HEK293T (cell line): ENCODE data around the gene GLIPR2.

ENCODE experiments used
- CTCF ChIA-PET: fragments of 350-600 bp; formaldehyde crosslinking; extraction: SDS; loops from one replicate; lab custom pipeline; 2021; ENCODE audit warnings: antibody characterized with exemption, inconsistent platforms; lab: Yijun Ruan, JAX
- POLR2A ChIA-PET: fragments of 350-600 bp; formaldehyde crosslinking; extraction: SDS; loops from one replicate; lab custom pipeline; 2020; ENCODE audit warnings: antibody characterized with exemption, inconsistent platforms; lab: Yijun Ruan, JAX
- DNase-seq: peaks from one replicate; pipeline ENCODE4 v3.0.0; 2012; ENCODE audit warnings: mixed read lengths; ENCODE audit errors: extremely low spot score
- ARNT ChIP-seq: fragments of 450-650 bp; IDR thresholded peaks from 2 replicates; pipeline ENCODE4 v1.6.1; 2017; ENCODE audit warnings: mild to moderate bottlenecking
- BHLHE40 ChIP-seq: fragments of 450-650 bp; IDR thresholded peaks from 2 replicates; pipeline ENCODE4 v1.6.1; 2016; ENCODE audit warnings: mild to moderate bottlenecking, moderate library complexity, borderline replicate concordance
- CTBP1 ChIP-seq: fragments of 450-650 bp; IDR thresholded peaks from 2 replicates; pipeline ENCODE4 v1.6.1; 2016; ENCODE audit warnings: borderline replicate concordance
- ELF4 ChIP-seq: fragments of 450-650 bp; IDR thresholded peaks from 2 replicates; pipeline ENCODE4 v1.6.1; 2017; ENCODE audit warnings: antibody characterized with exemption
- FOXA1 ChIP-seq: fragments of 450-650 bp; IDR thresholded peaks from 2 replicates; pipeline ENCODE4 v1.6.1; 2016; ENCODE audit warnings: mild to moderate bottlenecking
- FOXK2 ChIP-seq: fragments of 450-650 bp; IDR thresholded peaks from 2 replicates; pipeline ENCODE4 v1.6.1; 2016; ENCODE audit warnings: mild to moderate bottlenecking
- FOXM1 ChIP-seq: fragments of 450-650 bp; IDR thresholded peaks from 2 replicates; pipeline ENCODE4 v1.6.1; 2017; ENCODE audit warnings: mild to moderate bottlenecking, borderline replicate concordance
- HDGF ChIP-seq: fragments of 450-650 bp; IDR thresholded peaks from 2 replicates; pipeline ENCODE4 v1.6.1; 2017; ENCODE audit warnings: antibody characterized with exemption, borderline replicate concordance
- L3MBTL2 ChIP-seq: fragments of 450-650 bp; conservative IDR thresholded peaks from 2 replicates; pipeline ENCODE4 v1.6.1; 2016; ENCODE audit warnings: mild to moderate bottlenecking
- LEF1 ChIP-seq: fragments of 450-650 bp; IDR thresholded peaks from 2 replicates; pipeline ENCODE4 v1.6.1; 2017; ENCODE audit warnings: mild to moderate bottlenecking, borderline replicate concordance
- NFRKB ChIP-seq: fragments of 450-650 bp; IDR thresholded peaks from 2 replicates; pipeline ENCODE4 v1.6.1; 2016; ENCODE audit warnings: mild to moderate bottlenecking, moderate library complexity
- SP1 ChIP-seq: fragments of 450-650 bp; IDR thresholded peaks from 2 replicates; pipeline ENCODE4 v1.6.1; 2017
- SUZ12 ChIP-seq: fragments of 450-650 bp; IDR thresholded peaks from 2 replicates; pipeline ENCODE4 v1.6.1; 2016; ENCODE audit warnings: mild to moderate bottlenecking
- TARDBP ChIP-seq: fragments of 450-650 bp; IDR thresholded peaks from 2 replicates; pipeline ENCODE4 v1.6.1; 2016
- ZNF384 ChIP-seq: fragments of 450-650 bp; IDR thresholded peaks from 2 replicates; pipeline ENCODE4 v1.6.1; 2016
- TF ChIP-seq, protein P1 (sequence below): fragments of 450-650 bp; IDR thresholded peaks from 2 replicates; pipeline ENCODE4 v1.6.1; 2016

Gene GLIPR2

DNA sequence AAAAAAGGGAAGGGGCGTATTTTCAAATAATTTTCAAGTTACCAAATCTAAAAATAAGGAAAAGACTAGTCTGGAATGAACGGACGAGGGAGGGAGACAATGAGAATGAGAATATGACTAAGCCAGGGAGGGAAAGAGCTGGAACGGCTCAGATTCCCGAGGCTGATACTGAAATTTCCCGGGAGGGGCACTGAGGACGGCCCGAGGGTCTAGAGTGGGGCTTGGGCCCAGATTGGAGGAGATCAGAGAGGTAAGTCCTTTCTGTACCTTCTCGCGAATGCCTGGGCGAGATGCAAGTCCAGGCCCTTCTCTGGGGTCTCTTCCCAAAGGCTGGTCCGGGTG is 29.3 kb downstream of the GLIPR2 start:
- ChIA-PET CTCF (interaction anchor here (1.2 to 1.5 kb wide), 2 partner anchors 61 to 63 kb away, joined by 7 to 9 read pairs; no protein-coding TSS in a partner anchor), POLR2A (no interaction called here)
- DNase-seq = no peak
- TF ChIP-seq FOXA1 = no peak
- no peak for TF ChIP-seq NFRKB
- TF ChIP-seq ZNF384 = no peak
- no peak for TF ChIP-seq ELF4
- TF ChIP-seq SUZ12 = no peak
- no peak for TF ChIP-seq LEF1
- TF ChIP-seq FOXK2 = no peak
- no peak for TF ChIP-seq HDGF
- TF ChIP-seq ARNT = no peak
- TF ChIP-seq L3MBTL2 = no peak
- TF ChIP-seq, protein P1, sequence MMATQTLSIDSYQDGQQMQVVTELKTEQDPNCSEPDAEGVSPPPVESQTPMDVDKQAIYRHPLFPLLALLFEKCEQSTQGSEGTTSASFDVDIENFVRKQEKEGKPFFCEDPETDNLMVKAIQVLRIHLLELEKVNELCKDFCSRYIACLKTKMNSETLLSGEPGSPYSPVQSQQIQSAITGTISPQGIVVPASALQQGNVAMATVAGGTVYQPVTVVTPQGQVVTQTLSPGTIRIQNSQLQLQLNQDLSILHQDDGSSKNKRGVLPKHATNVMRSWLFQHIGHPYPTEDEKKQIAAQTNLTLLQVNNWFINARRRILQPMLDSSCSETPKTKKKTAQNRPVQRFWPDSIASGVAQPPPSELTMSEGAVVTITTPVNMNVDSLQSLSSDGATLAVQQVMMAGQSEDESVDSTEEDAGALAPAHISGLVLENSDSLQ = no peak
- TF ChIP-seq TARDBP = no peak

DNA sequence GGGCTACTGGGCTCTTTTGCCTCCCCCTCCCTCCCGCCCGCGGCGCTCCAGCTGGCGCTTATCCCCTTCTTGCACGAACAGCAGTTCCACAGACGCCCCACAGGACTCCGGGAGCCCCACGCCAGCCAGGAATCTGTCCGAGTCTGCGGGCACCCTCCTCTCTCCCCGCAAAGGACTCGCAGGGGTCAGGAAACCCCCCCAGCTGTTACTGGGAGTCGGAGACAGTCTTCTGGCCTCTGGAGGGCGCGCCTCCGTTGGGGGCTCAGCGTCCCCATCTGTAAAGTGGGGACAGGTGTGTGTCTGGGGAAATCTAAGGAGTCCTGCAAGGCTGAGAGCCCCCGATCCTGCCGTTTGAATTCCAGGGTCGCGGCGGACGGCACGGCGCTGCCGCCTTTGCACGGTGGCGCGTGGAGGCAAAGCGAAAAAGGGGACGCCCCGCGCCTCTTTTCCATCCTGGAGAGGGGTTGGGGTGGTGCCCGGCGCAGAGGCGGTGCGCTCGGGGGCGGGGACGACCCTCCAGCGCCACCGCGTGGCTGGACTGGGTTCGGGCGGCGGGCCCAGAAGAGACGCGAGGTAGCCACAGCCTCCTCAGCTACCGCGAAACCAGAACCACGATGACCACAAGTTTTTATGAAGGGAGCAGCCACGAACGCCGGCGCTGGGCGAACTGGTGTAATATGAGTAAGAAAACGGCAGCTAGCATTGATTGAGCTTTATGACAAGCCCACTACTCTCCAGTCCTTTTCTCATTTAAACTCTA is 29.8 kb downstream of the GLIPR2 start:
- ChIA-PET POLR2A (interaction anchor here (0.7 kb wide), 1 partner anchor 24 kb away, joined by 3 read pairs; the partner anchor contains the start of gene CLTA), CTCF (interaction anchor here (1.1 to 1.5 kb wide), 3 partner anchors 61 to 65 kb away, joined by 6 to 9 read pairs (median 7); no protein-coding TSS in a partner anchor)
- DNase-seq = peak; percentile 95
- peak; percentile 58 for TF ChIP-seq L3MBTL2
- TF ChIP-seq, protein P1 = no peak

DNA sequence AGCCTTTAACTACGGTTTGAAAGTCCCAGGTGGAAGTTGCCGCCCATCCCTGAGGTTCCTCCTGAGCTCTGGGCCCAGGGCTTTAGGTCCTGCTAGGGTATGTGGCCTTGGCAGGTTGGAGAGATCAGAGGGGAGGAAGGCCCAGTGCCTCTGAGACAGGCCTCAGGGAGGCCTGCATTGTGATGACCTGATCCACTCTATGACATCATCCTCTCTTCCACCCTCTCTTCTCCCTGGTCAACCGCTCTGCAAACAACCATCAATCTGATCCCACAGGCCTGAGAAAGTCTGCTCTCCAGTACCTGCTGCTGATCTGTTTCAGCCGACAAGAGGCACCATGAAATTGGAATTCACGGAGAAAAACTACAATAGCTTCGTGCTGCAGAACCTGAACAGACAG is 32.6 kb downstream of the GLIPR2 start, which contains the start of gene CCIN:
CCIN (plus strand) TSS at position 223 of the 400 bp plus-strand sequence; CDS start at position 338, 115 bp downstream.
- ChIA-PET POLR2A (interaction anchor here (1.7 kb wide), 1 partner anchor 21 kb away, joined by 6 read pairs; the partner anchor contains the start of gene CLTA), CTCF (interaction anchor here (0.6 kb wide), 1 partner anchor 67 kb away, joined by 3 read pairs; no protein-coding TSS in a partner anchor)
- TF ChIP-seq ARNT (no peak), TARDBP (no peak), ZNF384 (no peak), BHLHE40 (no peak), L3MBTL2 (no peak), FOXA1 (no peak), ELF4 (no peak), LEF1 (no peak), SP1 (no peak), FOXK2 (no peak), NFRKB (no peak), SUZ12 (no peak), CTBP1 (no peak), HDGF (no peak), FOXM1 (no peak)
- TF ChIP-seq, protein P1 = no peak
- no peak for DNase-seq

DNA sequence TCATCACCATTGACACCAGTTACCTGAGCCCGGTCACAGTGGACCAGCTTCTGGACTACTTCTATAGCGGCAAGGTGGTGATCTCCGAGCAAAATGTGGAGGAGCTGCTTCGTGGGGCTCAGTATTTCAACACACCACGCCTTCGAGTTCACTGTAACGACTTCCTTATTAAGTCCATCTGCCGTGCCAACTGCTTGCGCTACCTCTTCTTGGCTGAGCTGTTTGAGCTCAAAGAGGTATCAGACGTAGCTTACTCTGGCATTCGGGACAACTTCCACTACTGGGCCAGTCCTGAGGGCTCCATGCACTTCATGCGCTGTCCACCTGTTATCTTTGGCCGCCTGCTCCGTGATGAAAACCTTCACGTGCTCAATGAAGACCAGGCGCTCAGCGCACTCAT is 33.2 kb downstream of the GLIPR2 start:
- DNase-seq = no peak
- TF ChIP-seq L3MBTL2 (no peak), FOXK2 (no peak), FOXM1 (no peak), SP1 (no peak), ELF4 (no peak), ARNT (no peak), TARDBP (no peak), SUZ12 (no peak), NFRKB (no peak), ZNF384 (no peak)
- POLR2A ChIA-PET = interaction anchor here (1.7 kb wide), 1 partner anchor 21 kb away, joined by 6 read pairs; the partner anchor contains the start of gene CLTA
- CTCF ChIA-PET = interaction anchor here (0.6 kb wide), 1 partner anchor 68 kb away, joined by 3 read pairs; no protein-coding TSS in a partner anchor

DNA sequence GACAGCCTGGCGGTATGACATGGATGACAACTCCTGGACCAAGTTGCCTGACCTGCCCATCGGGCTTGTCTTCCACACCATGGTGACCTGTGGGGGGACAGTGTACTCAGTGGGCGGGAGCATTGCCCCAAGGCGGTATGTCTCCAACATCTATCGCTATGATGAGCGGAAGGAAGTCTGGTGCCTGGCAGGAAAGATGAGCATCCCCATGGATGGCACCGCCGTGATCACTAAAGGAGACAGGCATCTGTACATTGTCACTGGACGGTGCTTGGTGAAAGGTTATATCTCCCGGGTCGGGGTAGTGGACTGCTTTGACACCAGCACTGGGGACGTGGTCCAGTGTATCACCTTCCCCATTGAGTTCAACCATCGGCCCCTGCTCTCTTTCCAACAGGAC is 34.0 kb downstream of the GLIPR2 start:
- DNase-seq = no peak
- ChIA-PET CTCF (no interaction called here), POLR2A (no interaction called here)
- TF ChIP-seq LEF1 (no peak), FOXA1 (no peak), BHLHE40 (no peak), NFRKB (no peak), ARNT (no peak), FOXK2 (no peak), CTBP1 (no peak), FOXM1 (no peak), SUZ12 (no peak), TARDBP (no peak), SP1 (no peak), ZNF384 (no peak), ELF4 (no peak), L3MBTL2 (no peak), HDGF (no peak)
- TF ChIP-seq, protein P1 = no peak
